HG02610 (cell line): ENCODE data around the gene SCGB1D4.

Experiments used
- ATAC-seq: cut with Tn5 transposase; IDR thresholded peaks from one replicate; pipeline ENCODE4 v1.9.1; 2021; ENCODE audit warnings: mild to moderate bottlenecking, moderate library complexity; ENCODE audit not compliant: unreplicated experiment

Gene SCGB1D4

DNA sequence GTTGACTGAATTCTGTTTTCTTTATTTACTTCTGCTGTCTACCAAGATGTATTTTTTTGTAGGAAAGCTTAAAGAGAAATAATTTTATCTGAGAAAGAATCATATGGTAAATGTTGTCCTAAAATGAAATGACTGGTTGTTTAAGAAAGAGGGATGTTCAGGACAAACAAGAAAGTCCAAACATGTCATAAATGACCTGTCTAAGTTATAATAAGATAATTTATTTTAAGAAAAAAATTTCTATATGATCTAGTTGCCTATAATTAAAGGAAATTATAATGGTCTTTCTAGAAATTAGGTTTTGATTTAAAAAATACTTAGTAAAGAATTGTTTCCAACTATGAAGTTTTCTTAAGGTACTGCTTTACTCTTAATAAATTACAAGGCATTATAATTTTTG, 18.4 kb downstream of the SCGB1D4 start:
- ATAC-seq: no peak

DNA sequence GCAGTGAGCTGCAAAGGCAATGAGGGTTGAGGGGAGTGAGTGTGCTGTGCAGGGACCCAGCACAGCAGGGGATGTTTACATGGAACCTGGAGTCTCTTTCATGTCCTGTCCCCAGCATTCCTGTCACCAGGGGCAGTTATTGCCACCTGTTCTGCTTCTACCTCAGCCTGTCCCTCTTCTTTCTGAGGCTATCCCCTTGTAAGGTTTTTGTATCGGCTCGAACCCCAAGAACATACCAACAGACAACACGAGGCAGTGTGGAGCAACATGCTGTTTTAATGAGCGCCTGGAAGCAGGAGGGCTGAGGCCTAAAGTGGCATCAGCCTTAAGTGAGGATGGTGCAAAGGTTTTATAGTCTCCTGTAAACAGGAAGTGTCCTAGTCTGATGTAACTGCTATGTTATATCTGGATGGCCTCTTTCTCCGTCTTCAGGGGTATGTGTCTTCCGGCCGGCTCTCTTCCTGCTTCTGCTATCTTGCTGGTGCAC, 25.0 kb downstream of the SCGB1D4 start:
- ATAC-seq: no peak

DNA sequence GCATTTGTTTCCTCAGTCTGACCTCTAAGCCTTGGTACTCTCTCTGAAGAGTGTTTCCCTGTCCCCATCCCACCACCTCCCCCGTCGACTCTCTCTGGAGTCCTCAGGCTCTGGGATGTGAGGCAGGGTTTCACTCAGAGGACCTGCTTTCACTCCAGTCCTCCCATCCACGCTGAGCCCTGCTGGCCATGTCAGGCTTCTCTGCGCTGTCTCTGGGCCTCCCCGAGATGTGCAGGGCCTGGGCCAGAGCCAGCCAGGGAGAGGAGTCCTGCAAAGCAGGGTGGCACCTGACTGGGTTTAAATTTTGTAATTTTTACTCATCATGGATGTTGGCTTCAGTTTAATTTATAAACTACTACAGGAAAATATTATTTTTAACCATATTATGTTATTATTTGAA, 25.6 kb downstream of the SCGB1D4 start:
- no peak for ATAC-seq

DNA sequence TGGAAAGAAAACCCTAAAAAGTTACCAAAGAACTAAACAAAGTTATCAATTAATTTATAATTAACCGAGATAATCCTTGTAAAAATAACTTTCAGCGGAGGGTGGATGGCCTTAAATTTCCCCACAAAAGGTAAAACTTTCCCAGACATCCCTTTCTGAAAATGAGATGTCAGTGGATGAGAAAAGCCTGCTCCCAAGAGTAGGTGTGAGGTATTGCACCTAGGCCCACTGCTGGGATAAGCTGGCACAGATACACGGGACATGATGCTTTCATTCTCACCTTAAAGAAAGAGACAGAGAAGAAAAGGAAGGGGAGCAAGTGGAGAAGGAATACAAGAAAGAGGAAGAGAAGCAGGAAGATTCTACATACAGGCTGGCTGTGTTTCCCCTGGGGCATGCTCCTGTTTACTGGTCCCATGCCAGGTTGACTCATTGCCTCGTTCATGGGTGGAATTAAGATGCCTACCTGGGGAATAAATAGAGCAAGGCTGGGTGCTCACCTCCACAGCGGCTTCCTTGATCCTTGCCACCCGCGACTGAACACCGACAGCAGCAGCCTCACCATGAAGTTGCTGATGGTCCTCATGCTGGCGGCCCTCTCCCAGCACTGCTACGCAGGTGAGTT, 29.1 kb downstream of the SCGB1D4 start, which contains the start of gene SCGB2A2:
Gene SCGB2A2, plus strand, starts transcription at position 505 of the 625 bp plus-strand sequence. Its CDS starts 59 bp downstream, at position 564.
- no peak for ATAC-seq

DNA sequence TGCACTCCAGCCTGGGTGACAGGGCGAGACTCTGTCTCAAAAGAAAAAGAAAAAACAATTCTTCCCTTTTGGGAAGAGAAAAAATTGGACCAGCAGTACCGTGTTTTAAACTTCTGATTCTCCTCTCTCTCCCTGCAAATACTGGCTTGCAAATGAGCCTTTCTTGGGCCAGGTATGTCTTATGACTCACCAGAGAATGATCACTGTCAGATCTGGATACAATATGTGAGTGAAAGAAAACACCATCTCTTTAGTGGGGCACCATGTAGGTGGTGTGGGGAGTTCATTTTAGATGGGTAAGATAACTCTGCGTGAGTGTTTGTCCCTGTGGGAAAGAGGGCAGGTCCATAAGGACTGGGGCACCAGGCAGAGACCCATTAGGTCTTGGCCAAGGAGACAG, 31.3 kb downstream of the SCGB1D4 start:
- ATAC-seq: no peak

DNA sequence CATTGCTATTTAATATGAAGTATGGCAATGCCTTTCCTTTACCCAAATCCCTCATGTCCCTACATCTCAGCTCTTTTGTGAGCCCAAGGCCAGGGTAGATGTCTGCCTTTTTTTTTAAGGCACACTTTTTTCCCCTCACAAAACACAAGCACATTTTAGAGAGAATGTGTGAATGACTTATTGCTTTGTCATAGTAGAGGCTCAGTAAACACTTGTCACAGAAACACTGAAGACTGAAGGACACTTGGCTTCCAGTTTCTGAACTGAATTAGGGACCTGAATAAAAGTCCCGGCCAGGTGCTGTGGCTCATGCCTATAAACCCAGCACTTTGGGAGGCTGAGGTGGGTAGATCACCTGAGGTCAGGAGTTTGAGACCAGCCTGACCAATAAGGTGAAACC, 31.8 kb downstream of the SCGB1D4 start:
- ATAC-seq: no peak

DNA sequence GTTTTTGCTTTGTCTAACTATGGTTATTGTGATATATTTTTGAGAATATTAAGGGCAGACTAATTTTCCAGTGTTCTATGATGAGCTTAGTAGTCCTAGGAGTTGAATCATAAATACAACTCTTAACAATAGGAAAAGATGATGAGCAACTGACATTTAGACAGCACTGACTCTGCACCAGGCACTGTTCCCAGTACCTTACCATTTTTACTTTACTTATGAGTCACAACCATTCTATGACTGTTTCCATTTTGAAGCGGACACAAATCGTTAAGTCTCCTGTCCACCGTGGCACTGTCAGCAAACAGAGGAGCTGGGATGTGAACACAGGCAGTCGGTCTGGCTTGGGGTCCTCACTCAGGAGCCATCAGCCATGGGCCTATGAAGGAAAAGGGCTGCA, 32.3 kb downstream of the SCGB1D4 start:
- ATAC-seq: no peak

DNA sequence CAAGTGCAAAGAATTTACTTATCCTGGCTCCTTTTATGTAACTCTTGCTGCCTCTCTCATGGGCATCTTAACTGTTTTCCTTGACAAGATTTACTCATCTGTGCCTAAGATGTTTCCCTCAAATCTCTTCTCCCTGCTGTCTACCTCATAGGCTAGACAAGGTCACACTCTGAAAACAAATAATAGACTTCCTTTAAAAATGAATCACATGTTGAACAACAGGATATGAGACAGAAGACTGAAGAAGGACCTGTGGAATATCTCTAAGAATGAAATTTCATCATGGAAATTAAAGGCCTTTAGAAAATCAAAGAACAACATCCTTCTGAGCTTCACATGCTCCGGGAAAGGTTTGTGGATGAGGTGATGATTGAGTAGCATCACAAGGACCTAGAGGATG, 34.9 kb downstream of the SCGB1D4 start:
- no peak for ATAC-seq

DNA sequence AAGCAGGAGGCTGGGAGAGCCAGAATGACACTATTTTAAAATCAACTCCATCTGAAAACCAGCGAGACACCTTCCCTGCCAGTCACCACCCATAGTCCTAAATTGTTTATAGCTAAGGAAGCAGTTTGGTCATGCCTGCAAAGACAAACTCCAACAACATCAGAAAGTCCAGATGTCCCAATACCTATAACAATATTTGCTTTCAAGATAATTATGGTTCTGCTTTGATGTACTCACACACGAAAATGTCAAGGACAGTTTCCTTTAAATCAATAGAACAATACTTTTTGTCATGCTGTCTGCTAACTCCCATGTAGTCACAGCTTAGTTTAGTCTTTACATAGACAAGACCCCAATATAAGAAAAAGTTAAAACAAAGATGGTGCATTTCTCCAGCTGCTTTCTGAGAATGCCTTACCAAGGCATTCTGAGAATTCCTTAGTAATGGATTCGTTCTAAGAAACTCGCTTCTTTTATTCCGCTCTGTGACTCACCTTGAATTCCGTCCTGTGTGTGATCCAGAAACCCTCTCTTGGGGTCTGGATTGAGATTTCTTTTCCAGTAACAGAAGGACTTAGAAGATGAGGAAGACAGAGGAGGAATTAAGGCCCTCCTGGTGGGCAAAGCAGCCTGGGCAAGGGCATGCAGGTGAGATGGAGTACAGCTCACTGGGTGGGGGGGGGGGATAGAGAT, 38.5 kb downstream of the SCGB1D4 start:
- ATAC-seq: no peak

DNA sequence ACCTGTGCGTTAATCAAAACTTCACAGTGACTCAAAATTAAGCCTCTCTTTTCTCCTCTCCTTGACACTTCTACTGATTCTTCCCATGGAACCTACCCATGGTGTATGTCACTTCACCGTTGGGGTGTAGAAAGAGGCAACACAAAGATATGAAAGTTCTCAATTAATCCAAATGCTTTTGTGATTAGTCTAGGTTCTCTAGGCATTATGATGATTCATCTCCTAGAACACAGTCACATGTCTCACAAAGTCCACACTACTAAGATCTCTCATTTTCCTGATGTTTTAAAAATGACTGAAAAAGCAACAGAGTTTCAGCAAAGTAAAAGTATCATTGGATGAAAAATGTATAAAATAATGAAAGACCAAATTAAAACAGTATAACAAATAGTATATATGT, 42.6 kb downstream of the SCGB1D4 start:
- ATAC-seq: no peak

DNA sequence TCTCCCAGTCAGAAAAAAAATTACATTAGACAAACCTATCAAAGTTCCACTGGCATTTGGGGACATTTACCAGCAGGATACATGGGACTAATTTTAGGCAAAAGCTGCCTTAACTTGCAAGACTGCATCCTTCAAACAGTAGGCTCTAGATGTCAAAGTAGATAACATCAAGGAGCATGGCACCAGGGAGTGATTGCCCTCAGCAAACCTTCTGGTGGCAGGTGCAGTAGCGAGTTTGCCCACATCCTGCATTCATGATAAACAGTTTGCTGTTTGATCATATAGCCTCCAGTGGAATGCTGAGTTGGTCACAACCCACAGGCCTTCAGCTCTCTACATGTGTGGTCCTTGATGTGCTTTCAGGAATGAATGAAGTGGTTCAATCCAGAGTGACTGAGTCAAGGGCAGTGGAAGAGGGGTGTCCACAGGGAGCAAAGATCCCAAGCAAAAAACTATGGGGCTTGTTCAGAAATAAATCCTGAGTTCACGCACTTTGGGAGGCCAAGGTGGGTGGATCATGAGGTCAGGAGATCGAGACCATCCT, 44.8 kb downstream of the SCGB1D4 start:
- no peak for ATAC-seq

DNA sequence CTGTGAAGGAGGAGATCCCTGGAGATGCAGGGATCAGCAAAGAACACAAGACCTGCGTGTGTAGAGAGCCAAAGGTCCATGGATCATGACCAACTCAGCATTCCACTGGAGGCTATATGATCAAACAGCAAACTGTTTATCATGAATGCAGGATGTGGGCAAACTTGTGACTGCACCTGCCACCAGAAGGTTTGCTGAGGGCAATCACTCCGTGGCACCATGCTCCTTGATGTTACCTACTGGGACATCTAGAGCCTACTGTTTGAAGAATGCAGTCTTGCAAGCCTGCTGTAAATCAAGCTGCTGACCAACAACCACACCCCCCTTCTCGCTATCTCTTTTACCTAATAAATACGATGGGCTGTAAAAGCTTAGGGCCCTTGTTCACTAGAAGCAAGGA, 47.2 kb downstream of the SCGB1D4 start:
- ATAC-seq: no peak
